GM23338 (cell line): ENCODE results near the gene GALNT13. TPM values are rescaled to one million over a fixed set of nuclear protein-coding genes. Genes with fewer than 3 reads are reported as not detected.

Experiments
- ATAC-seq: fragments of 200-7000 bp; cut with Tn5 transposase; 3 replicates; pipeline ENCODE4 v1.9.1; 2020
- DNase-seq: peaks from one replicate; pipeline ENCODE4 v3.0.0-alpha.2; 2015; ENCODE audit warnings: low spot score
- H2AFZ ChIP-seq: fragments of 200-600 bp; sonication (generic); 2 replicates; pipeline ENCODE4 v1.8.0; 2016; ENCODE audit warnings: antibody characterized with exemption, mild to moderate bottlenecking, moderate library complexity
- H3F3A ChIP-seq: fragments of 200-600 bp; sonication (generic); replicated peaks from 2 replicates; pipeline ENCODE4 v1.8.0; 2017; ENCODE audit warnings: antibody characterized with exemption, mixed run types, low read depth
- H3K27ac ChIP-seq: fragments of 200-600 bp; sonication (generic); 2 replicates; pipeline ENCODE4 v1.6.1; 2016; ENCODE audit warnings: low read depth
- H3K27me3 ChIP-seq: fragments of 200-600 bp; sonication (generic); 2 replicates; pipeline ENCODE4 v1.8.0; 2016; ENCODE audit warnings: mild to moderate bottlenecking, mixed run types, moderate library complexity; ENCODE audit not compliant: insufficient read depth
- H3K36me3 ChIP-seq: fragments of 200-600 bp; sonication (generic); 2 replicates; pipeline ENCODE4 v1.8.0; 2016; ENCODE audit warnings: mild to moderate bottlenecking; ENCODE audit not compliant: insufficient read depth
- H3K4me1 ChIP-seq: fragments of 200-600 bp; sonication (generic); 2 replicates; pipeline ENCODE4 v1.8.0; 2016; ENCODE audit warnings: mild to moderate bottlenecking, moderate library complexity; ENCODE audit not compliant: insufficient read depth
- H3K4me2 ChIP-seq: fragments of 200-600 bp; sonication (generic); 2 replicates; pipeline ENCODE4 v1.7.1; 2017; ENCODE audit warnings: mixed run types
- H3K4me3 ChIP-seq: fragments of 200-600 bp; sonication (generic); 2 replicates; pipeline ENCODE4 v1.6.1; 2016; ENCODE audit warnings: mixed run types
- H3K79me2 ChIP-seq: fragments of 200-600 bp; sonication (generic); replicated peaks from 2 replicates; pipeline ENCODE4 v1.8.0; 2017; ENCODE audit warnings: mild to moderate bottlenecking; ENCODE audit not compliant: insufficient read depth
- H3K9me2 ChIP-seq: fragments of 200-600 bp; sonication (generic); 2 replicates; pipeline ENCODE4 v1.8.0; 2017; ENCODE audit not compliant: insufficient read depth
- H4K20me1 ChIP-seq: fragments of 200-600 bp; sonication (generic); replicated peaks from 2 replicates; pipeline ENCODE4 v1.8.0; 2017; ENCODE audit warnings: mild to moderate bottlenecking; ENCODE audit not compliant: insufficient read depth
- H3K27ac Mint-ChIP-seq: 2 replicates; pipeline ENCODE4 v1.8.0; 2020; ENCODE audit warnings: inconsistent platforms, mild to moderate bottlenecking, moderate library complexity, mixed read lengths
- H3K27me3 Mint-ChIP-seq: 3 replicates; pipeline ENCODE4 v1.8.0; 2022; ENCODE audit warnings: low read depth, mild to moderate bottlenecking, moderate library complexity, mixed read lengths, inconsistent platforms; ENCODE audit not compliant: insufficient read depth, poor library complexity
- H3K36me3 Mint-ChIP-seq: 3 replicates; pipeline ENCODE4 v1.8.0; 2021; ENCODE audit warnings: low read depth, mild to moderate bottlenecking, inconsistent platforms, moderate library complexity, mixed read lengths
- H3K4me1 Mint-ChIP-seq: 3 replicates; pipeline ENCODE4 v1.8.0; 2020; ENCODE audit warnings: mild to moderate bottlenecking, inconsistent platforms, mixed read lengths
- H3K4me3 Mint-ChIP-seq: 3 replicates; pipeline ENCODE4 v1.8.0; 2021; ENCODE audit warnings: moderate library complexity, mild to moderate bottlenecking, inconsistent platforms, mixed read lengths
- H3K9me3 Mint-ChIP-seq: 3 replicates; pipeline ENCODE4 v1.8.0; 2020; ENCODE audit warnings: moderate library complexity, mild to moderate bottlenecking, inconsistent platforms, mixed read lengths
- EZH2 ChIP-seq: fragments of 200-600 bp; sonication (generic); IDR thresholded peaks from one replicate; pipeline ENCODE4 v1.8.0; 2017; ENCODE audit warnings: antibody characterized with exemption, mild to moderate bottlenecking, low read depth; ENCODE audit not compliant: unreplicated experiment
- EZH2phosphoT487 ChIP-seq: fragments of 200-600 bp; sonication (generic); IDR thresholded peaks from one replicate; pipeline ENCODE4 v1.8.1; 2018; ENCODE audit warnings: antibody characterized with exemption; ENCODE audit not compliant: unreplicated experiment
- JUNB ChIP-seq: IDR thresholded peaks from one replicate; pipeline ENCODE4 v1.6.1; 2016; ENCODE audit warnings: antibody characterized with exemption; ENCODE audit not compliant: unreplicated experiment
- NANOG ChIP-seq: IDR thresholded peaks from 2 replicates; pipeline ENCODE4 v1.6.1; 2016; ENCODE audit warnings: antibody characterized with exemption, borderline replicate concordance
- POLR2AphosphoS5 ChIP-seq: IDR thresholded peaks from 2 replicates; pipeline ENCODE4 v1.6.1; 2016; ENCODE audit warnings: antibody characterized with exemption, low read depth
- STAT1 ChIP-seq: IDR thresholded peaks from one replicate; pipeline ENCODE4 v1.6.1; 2016; ENCODE audit warnings: antibody characterized with exemption; ENCODE audit not compliant: unreplicated experiment
- ZNF114 ChIP-seq: fragments of 250-450 bp; sonication (Bioruptor Pico); IDR thresholded peaks from 2 replicates; pipeline ENCODE4 v1.5.0; 2020; ENCODE audit warnings: mild to moderate bottlenecking, moderate library complexity
- polyA plus RNA-seq: library from polyadenylated mRNA; unstranded; fragments of >200 nt; fragmentation: Nextera tagmentation; extraction: Ambion mirVana; gene quantifications from 2 replicates; pipeline ENCODE4 v1.2.1, GENCODE V29; 2016
- total RNA-seq: library from RNA; depleted of rRNA; stranded (reverse); fragments of >200 nt; shearing (Covaris generic); gene quantifications from 2 replicates; pipeline ENCODE4 v1.2.3, GENCODE V29; 2014
- TF ChIP-seq, protein P1 (sequence below): fragments of 250-450 bp; sonication (Bioruptor Pico); IDR thresholded peaks from 2 replicates; pipeline ENCODE4 v1.5.0; 2020; ENCODE audit warnings: mild to moderate bottlenecking, moderate library complexity
- TF ChIP-seq, protein P2 (sequence below): IDR thresholded peaks from one replicate; pipeline ENCODE4 v1.6.1; 2018; ENCODE audit warnings: antibody characterized with exemption; ENCODE audit not compliant: unreplicated experiment
- TF ChIP-seq, protein P3 (sequence below), 2 experiments: fragments of 200-600 bp in 1 of 2; sonication (generic) in 1 of 2; conservative IDR thresholded peaks; 2 replicates each; pipeline versions ENCODE4 v1.5.1 to v1.6.1; 2016 to 2017; ENCODE audit warnings: antibody characterized with exemption in 2 of 2, low read depth in 2 of 2, mild to moderate bottlenecking in 2 of 2, moderate library complexity in 1 of 2

GALNT13 gene
- total and polyA plus RNA-seq, 2 experiments from 2014 or later, result 3.5 to 5.2 TPM

DNA sequence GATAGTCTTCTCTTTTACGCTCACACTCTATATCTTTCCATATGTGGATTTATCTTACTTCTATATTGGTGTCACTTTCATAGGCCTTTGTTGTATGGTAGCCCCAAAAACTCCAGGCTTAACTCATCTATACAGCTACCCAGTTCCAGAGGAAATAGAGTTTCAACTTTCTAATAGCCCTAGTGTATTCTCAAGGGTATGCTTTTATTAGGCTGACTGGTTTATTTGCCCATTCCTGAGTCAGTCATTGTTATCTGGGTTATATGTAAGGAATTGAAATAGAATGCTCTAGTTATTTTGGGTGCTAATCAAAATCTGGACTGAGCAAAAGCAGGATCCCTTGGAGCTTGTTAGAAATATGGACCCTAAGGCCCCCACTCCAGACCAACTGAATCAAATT is 519.3 kb downstream of the GALNT13 start:
- Histone ChIP-seq H3K4me3 (no peak overlapping the region), H2AFZ (no peak overlapping the region)
- no peak for TF ChIP-seq JUNB
- TF ChIP-seq, protein P1, sequence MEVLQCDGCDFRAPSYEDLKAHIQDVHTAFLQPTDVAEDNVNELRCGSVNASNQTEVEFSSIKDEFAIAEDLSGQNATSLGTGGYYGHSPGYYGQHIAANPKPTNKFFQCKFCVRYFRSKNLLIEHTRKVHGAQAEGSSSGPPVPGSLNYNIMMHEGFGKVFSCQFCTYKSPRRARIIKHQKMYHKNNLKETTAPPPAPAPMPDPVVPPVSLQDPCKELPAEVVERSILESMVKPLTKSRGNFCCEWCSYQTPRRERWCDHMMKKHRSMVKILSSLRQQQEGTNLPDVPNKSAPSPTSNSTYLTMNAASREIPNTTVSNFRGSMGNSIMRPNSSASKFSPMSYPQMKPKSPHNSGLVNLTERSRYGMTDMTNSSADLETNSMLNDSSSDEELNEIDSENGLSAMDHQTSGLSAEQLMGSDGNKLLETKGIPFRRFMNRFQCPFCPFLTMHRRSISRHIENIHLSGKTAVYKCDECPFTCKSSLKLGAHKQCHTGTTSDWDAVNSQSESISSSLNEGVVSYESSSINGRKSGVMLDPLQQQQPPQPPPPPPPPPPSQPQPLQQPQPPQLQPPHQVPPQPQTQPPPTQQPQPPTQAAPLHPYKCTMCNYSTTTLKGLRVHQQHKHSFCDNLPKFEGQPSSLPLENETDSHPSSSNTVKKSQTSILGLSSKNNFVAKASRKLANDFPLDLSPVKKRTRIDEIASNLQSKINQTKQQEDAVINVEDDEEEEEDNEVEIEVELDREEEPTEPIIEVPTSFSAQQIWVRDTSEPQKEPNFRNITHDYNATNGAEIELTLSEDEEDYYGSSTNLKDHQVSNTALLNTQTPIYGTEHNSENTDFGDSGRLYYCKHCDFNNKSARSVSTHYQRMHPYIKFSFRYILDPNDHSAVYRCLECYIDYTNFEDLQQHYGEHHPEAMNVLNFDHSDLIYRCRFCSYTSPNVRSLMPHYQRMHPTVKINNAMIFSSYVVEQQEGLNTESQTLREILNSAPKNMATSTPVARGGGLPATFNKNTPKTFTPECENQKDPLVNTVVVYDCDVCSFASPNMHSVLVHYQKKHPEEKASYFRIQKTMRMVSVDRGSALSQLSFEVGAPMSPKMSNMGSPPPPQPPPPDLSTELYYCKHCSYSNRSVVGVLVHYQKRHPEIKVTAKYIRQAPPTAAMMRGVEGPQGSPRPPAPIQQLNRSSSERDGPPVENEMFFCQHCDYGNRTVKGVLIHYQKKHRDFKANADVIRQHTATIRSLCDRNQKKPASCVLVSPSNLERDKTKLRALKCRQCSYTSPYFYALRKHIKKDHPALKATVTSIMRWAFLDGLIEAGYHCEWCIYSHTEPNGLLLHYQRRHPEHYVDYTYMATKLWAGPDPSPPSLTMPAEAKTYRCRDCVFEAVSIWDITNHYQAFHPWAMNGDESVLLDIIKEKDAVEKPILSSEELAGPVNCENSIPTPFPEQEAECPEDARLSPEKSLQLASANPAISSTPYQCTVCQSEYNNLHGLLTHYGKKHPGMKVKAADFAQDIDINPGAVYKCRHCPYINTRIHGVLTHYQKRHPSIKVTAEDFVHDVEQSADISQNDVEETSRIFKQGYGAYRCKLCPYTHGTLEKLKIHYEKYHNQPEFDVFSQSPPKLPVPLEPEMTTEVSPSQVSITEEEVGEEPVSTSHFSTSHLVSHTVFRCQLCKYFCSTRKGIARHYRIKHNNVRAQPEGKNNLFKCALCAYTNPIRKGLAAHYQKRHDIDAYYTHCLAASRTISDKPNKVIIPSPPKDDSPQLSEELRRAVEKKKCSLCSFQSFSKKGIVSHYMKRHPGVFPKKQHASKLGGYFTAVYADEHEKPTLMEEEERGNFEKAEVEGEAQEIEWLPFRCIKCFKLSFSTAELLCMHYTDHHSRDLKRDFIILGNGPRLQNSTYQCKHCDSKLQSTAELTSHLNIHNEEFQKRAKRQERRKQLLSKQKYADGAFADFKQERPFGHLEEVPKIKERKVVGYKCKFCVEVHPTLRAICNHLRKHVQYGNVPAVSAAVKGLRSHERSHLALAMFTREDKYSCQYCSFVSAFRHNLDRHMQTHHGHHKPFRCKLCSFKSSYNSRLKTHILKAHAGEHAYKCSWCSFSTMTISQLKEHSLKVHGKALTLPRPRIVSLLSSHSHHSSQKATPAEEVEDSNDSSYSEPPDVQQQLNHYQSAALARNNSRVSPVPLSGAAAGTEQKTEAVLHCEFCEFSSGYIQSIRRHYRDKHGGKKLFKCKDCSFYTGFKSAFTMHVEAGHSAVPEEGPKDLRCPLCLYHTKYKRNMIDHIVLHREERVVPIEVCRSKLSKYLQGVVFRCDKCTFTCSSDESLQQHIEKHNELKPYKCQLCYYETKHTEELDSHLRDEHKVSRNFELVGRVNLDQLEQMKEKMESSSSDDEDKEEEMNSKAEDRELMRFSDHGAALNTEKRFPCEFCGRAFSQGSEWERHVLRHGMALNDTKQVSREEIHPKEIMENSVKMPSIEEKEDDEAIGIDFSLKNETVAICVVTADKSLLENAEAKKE, result no peak
- no peak for TF ChIP-seq STAT1
- no peak for TF ChIP-seq ZNF114
- no peak for TF ChIP-seq EZH2
- TF ChIP-seq, protein P2, sequence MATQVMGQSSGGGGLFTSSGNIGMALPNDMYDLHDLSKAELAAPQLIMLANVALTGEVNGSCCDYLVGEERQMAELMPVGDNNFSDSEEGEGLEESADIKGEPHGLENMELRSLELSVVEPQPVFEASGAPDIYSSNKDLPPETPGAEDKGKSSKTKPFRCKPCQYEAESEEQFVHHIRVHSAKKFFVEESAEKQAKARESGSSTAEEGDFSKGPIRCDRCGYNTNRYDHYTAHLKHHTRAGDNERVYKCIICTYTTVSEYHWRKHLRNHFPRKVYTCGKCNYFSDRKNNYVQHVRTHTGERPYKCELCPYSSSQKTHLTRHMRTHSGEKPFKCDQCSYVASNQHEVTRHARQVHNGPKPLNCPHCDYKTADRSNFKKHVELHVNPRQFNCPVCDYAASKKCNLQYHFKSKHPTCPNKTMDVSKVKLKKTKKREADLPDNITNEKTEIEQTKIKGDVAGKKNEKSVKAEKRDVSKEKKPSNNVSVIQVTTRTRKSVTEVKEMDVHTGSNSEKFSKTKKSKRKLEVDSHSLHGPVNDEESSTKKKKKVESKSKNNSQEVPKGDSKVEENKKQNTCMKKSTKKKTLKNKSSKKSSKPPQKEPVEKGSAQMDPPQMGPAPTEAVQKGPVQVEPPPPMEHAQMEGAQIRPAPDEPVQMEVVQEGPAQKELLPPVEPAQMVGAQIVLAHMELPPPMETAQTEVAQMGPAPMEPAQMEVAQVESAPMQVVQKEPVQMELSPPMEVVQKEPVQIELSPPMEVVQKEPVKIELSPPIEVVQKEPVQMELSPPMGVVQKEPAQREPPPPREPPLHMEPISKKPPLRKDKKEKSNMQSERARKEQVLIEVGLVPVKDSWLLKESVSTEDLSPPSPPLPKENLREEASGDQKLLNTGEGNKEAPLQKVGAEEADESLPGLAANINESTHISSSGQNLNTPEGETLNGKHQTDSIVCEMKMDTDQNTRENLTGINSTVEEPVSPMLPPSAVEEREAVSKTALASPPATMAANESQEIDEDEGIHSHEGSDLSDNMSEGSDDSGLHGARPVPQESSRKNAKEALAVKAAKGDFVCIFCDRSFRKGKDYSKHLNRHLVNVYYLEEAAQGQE, result no peak
- TF ChIP-seq NANOG, result no peak
- no peak for TF ChIP-seq POLR2AphosphoS5
- no peak for TF ChIP-seq EZH2phosphoT487
- TF ChIP-seq, protein P3, sequence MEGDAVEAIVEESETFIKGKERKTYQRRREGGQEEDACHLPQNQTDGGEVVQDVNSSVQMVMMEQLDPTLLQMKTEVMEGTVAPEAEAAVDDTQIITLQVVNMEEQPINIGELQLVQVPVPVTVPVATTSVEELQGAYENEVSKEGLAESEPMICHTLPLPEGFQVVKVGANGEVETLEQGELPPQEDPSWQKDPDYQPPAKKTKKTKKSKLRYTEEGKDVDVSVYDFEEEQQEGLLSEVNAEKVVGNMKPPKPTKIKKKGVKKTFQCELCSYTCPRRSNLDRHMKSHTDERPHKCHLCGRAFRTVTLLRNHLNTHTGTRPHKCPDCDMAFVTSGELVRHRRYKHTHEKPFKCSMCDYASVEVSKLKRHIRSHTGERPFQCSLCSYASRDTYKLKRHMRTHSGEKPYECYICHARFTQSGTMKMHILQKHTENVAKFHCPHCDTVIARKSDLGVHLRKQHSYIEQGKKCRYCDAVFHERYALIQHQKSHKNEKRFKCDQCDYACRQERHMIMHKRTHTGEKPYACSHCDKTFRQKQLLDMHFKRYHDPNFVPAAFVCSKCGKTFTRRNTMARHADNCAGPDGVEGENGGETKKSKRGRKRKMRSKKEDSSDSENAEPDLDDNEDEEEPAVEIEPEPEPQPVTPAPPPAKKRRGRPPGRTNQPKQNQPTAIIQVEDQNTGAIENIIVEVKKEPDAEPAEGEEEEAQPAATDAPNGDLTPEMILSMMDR (conservative IDR thresholded peaks at IDR 0.05; ENCODE audit: low read depth in 2 of 2), result no peak

More for the DNA sequence above, 519.3 kb downstream of the GALNT13 start:
- Histone ChIP-seq H3K36me3 (0 out of 2 replicates have a peak, but pooled peaks cover 6% of the 10 kb centered on the region), H3K27ac (no peak overlapping the region), H3K4me1 (no peaks in the 10 kb centered on the region), H3F3A (no peaks in the 10 kb centered on the region), H4K20me1 (no peaks in the 10 kb centered on the region), H3K79me2 (no peaks in the 10 kb centered on the region), H3K9me2 (no peaks in the 10 kb centered on the region), H3K4me2 (no peak overlapping the region), H3K27me3 (no peaks in the 10 kb centered on the region)
- Mint-ChIP-seq H3K4me3 (no peak overlapping the region), H3K4me1 (no peaks in the 10 kb centered on the region), H3K9me3 (peaks cover 8% of the 10 kb centered on the region; the same call in 1 of the 3 replicates), H3K27ac (no peak overlapping the region), H3K27me3 (no peaks in the 10 kb centered on the region), H3K36me3 (peaks cover 4% of the 10 kb centered on the region; the same call in 2 of the 3 replicates)
- DNase-seq, result no peak
- no peak for ATAC-seq
